Nasal cavity respiratory epithelium epithelial cell of viscerocranial mucosa (primary cell): ENCODE measurements around the gene RPUSD4. TPM values are rescaled to one million over a fixed set of nuclear protein-coding genes. Genes with fewer than 3 reads are reported as not detected.

Source experiments
- total RNA-seq: library from RNA; depleted of rRNA; stranded (reverse); fragments of >200 nt; gene quantifications from 2 replicates; pipeline ENCODE4 v1.2.3, GENCODE V29; 2014

The RPUSD4 gene
- 29.4 and 33.0 TPM in 2 replicates for total RNA-seq

GRCh38 chr11:126211236-126212088, at the start of gene RPUSD4, which contains the start of gene FAM118B:
RPUSD4 (minus strand) TSS chr11:126211650; CDS start chr11:126211638, 12 bp downstream.
FAM118B (plus strand) TSS chr11:126211782; CDS start chr11:126235002, 23,220 bp downstream.

Other genes starting within 250 kb of the RPUSD4 start
- 2.1 and 5.3 TPM in 2 replicates for gene CDON, start 148.8 kb downstream of the RPUSD4 start, total RNA-seq
- 17.4 and 23.8 TPM in 2 replicates for gene FAM118B, start 132 bp upstream of the RPUSD4 start, total RNA-seq
- gene SRPRA, start 57.2 kb upstream of the RPUSD4 start, total RNA-seq, result 107 and 108 TPM in 2 replicates
- gene FOXRED1, start 57.5 kb upstream of the RPUSD4 start, total RNA-seq, result 10.5 and 12.3 TPM in 2 replicates
- 4.1 and 5.0 TPM in 2 replicates for gene TIRAP, start 71.4 kb upstream of the RPUSD4 start, total RNA-seq
- gene DCPS, start 92.4 kb upstream of the RPUSD4 start, total RNA-seq, result 7.5 and 9.2 TPM in 2 replicates
- 9.2 and 16.8 TPM in 2 replicates for gene ST3GAL4, start 144.0 kb upstream of the RPUSD4 start, total RNA-seq